22Rv1 (cell line): Measurements from ENCODE around the gene SLC1A2.

Source experiments
- H3K27ac ChIP-seq: fragments of 450-650 bp; 2 replicates; pipeline ENCODE4 v1.5.1; 2017
- ZFX ChIP-seq: fragments of 450-650 bp; IDR thresholded peaks from 2 replicates; pipeline ENCODE4 v1.6.1; 2017; ENCODE audit warnings: antibody characterized with exemption, borderline replicate concordance
- TF ChIP-seq, protein P1 (sequence below): fragments of 450-650 bp; IDR thresholded peaks from 2 replicates; pipeline ENCODE4 v1.5.1; 2017; ENCODE audit warnings: mild to moderate bottlenecking

The SLC1A2 gene

DNA sequence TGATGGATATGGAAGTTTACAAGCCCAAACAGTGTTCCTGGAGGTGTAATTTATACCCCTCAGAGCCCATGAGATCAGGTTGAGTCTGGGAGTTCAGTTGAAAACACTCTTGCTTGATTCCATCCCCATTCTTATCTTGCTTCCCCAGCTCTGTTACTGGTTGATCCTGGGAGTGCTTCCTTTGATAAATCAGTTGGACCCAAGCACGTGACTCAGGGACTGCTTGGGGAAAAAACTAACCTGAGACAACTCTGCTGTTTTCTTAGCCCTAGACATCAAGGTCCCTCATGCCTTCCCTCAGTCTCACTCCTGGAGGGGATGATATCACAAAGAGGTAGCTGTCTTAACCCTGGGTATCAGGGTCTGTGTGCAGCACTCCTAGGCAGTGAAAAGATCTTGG lies 35.0 kb upstream of the SLC1A2 start:
- H3K27ac ChIP-seq, result no peak overlapping the region
- TF ChIP-seq ZFX, result no peak
- TF ChIP-seq, protein P1, sequence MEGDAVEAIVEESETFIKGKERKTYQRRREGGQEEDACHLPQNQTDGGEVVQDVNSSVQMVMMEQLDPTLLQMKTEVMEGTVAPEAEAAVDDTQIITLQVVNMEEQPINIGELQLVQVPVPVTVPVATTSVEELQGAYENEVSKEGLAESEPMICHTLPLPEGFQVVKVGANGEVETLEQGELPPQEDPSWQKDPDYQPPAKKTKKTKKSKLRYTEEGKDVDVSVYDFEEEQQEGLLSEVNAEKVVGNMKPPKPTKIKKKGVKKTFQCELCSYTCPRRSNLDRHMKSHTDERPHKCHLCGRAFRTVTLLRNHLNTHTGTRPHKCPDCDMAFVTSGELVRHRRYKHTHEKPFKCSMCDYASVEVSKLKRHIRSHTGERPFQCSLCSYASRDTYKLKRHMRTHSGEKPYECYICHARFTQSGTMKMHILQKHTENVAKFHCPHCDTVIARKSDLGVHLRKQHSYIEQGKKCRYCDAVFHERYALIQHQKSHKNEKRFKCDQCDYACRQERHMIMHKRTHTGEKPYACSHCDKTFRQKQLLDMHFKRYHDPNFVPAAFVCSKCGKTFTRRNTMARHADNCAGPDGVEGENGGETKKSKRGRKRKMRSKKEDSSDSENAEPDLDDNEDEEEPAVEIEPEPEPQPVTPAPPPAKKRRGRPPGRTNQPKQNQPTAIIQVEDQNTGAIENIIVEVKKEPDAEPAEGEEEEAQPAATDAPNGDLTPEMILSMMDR, result no peak

DNA sequence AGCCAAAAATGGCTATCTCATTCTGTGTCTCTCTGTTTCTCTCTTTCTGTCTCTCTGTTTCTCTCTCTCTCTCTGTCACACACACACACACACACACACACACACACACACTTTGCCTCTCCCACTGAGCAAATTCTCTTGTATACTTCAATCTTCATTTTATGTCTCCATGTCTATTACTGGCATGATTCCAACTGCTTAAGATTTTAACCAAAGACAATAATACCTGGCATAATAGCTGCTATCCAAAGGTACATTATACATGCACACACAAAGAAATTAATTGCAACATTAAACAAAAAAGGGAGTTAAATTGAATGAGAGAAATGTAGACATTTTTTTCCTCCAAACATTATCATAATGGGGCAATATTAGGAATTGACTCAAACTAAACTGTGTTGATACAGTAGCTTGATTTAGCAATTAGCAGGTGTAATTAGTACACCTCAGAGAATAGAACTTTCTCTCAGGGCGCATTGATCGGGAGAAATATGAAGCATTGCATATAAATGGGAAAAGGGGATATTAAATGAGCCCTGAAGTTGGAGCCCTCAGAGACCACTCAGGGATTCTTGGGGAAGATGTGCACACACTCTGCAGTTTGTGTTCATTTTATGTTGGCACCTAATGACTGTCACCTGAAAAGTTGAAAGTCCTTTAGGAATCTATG lies 17.4 kb upstream of the SLC1A2 start:
- no peak for TF ChIP-seq ZFX
- TF ChIP-seq, protein P1, result no peak
- H3K27ac ChIP-seq, result no peak overlapping the region

DNA sequence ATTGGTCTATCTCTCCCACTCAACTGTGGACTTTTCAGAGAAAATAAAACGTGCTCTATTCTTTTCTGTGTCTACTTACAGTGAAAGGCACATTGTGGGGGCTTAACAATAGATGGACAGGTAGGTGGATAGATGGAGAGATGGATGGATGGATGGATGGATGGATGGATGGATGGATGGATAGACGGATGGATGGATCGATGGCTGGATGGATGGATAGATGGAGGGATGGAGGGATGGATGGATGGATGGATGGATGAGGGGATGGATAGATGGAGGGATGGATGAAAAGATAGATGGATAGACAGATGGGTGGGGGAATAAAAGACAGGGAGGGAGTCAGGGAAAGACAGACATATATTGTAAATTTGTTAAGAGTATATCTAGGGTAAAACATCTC lies 14.2 kb upstream of the SLC1A2 start:
- no peak overlapping the region for H3K27ac ChIP-seq
- no peak for TF ChIP-seq ZFX
- TF ChIP-seq, protein P1, result no peak

DNA sequence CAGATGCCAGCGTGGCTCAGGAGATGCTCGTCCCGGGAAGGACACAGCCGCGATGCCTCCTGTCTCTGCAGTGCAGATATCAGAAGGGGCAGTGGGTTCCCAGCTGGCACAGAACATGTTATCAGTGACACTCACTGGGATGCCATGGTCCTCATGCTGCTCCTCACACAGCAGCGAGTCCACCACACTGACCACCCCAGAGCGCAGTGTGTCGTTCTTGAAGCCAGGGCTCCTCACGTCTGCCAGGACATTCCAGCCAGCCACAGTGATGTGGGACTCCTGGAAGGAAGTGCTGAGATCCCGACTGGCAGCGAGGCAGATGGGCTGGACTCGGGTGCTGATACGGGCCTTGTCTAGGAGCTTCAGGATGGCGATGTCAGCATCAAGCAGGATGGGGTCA lies 13.1 kb upstream of the SLC1A2 start:
- H3K27ac ChIP-seq, result no peak overlapping the region
- TF ChIP-seq ZFX, result no peak
- TF ChIP-seq, protein P1, result no peak

DNA sequence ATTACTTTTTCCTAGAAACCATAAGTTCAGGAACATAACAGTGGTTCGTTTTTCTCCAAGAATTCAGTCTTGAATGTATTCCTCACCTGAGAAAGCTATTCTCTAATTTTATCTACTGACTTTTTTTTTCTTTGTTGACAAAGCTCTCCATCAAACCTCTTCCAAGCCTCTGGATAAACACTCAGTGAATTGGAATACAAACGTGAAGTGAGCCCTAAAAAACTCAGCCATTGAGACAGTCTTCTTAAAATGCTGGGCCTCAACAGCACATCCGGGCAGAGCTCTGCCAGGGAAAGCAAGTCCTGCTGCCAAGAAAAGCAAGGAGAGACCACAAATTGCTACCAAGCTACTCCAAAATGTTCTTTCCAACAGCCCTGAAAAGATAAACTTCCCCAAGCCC lies 7.7 kb upstream of the SLC1A2 start:
- no peak overlapping the region for H3K27ac ChIP-seq

DNA sequence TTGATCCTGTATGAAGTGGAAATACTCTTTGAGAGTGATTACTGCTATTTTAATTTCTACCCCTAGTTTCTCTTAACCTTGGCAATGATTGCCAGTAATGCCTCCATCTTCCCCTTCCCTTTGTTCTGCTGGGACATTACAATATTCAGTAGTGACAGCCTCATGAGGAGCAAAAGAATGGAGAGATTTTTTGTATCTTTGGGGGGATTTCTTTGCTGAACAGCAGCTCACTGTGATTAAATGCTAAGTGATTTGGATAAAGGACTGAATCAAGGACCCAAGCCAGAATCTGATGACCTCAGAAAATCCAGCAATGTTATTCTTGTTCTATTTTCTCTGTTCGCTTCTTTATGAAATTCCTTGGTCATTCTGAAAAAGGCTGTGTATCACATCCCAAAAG lies 7.0 kb upstream of the SLC1A2 start:
- no peak for TF ChIP-seq ZFX
- TF ChIP-seq, protein P1, result no peak
- H3K27ac ChIP-seq, result no peak overlapping the region

More for the DNA sequence above, 7.7 kb upstream of the SLC1A2 start:
- TF ChIP-seq, protein P1, result no peak
- TF ChIP-seq ZFX, result no peak

DNA sequence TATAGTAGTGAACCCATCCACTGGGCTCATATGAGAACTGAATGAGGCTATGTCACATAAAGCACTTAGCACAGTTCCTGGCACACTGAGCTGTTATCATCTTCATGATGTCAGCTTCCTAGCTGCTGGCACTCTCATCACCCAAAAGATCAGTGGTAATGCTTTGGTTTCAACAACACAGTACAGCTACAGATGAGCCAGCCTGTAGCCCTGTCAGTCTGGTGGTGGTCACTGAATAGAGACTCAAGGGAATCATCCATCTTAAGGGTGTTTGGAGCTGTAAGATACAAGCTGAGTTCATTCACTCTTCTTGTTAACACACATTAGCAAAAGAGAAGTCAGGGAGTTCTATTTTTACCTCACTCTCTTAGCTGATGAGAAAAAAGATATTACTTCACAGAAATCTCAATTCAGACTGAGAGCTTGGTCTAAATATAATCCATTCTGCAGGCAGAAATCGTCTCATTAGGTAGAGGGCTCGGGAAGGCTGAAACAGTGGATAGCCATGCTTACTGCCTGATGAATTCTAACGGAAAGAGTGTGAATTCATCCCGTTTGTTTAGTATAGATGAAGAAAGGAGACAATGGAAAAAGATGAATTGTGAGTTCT lies 6.3 kb upstream of the SLC1A2 start:
- no peak overlapping the region for H3K27ac ChIP-seq
- TF ChIP-seq ZFX, result no peak
- TF ChIP-seq, protein P1, result no peak
